IPS-15b (cell line): ENCODE data around the gene DNM1.
A peak's percentile ranks its signal among the peaks of the same experiment; 100 is the strongest.

Source experiments
- H3K27me3 ChIP-seq: one replicate; pipeline ENCODE4 v1.6.1; 2013; ENCODE audit warnings: low read length; ENCODE audit not compliant: control insufficient read depth, insufficient read depth
- H3K36me3 ChIP-seq: one replicate; pipeline ENCODE4 v1.6.1; 2013; ENCODE audit warnings: low read length; ENCODE audit not compliant: control insufficient read depth, insufficient read depth
- H3K4me1 ChIP-seq: one replicate; pipeline ENCODE4 v1.6.1; 2013; ENCODE audit warnings: mild to moderate bottlenecking, low read length; ENCODE audit not compliant: control insufficient read depth, insufficient read depth
- H3K4me3 ChIP-seq: one replicate; pipeline ENCODE4 v1.5.1; 2013; ENCODE audit warnings: low read depth, low read length
- H3K9ac ChIP-seq: one replicate; pipeline ENCODE4 v1.6.1; 2013; ENCODE audit warnings: low read depth, mild to moderate bottlenecking, low read length
- H3K9me3 ChIP-seq: one replicate; pipeline ENCODE4 v1.6.1; 2013; ENCODE audit warnings: mild to moderate bottlenecking, low read length; ENCODE audit not compliant: control insufficient read depth, insufficient read depth

Gene DNM1

GRCh38 chr9:128203024-128203706 is at the start of gene DNM1:
DNM1 (plus strand) TSS chr9:128203379; CDS start chr9:128203471, 92 bp downstream.
- Histone ChIP-seq H3K4me3 (peak within 1 kb of the TSS; percentile 77), H3K36me3 (no peaks in the 10 kb centered on the region), H3K27me3 (no peaks in the 10 kb centered on the region), H3K4me1 (peaks cover 12% of the 10 kb centered on the region), H3K9me3 (no peaks in the 10 kb centered on the region), H3K9ac (no peak within 1 kb of the TSS)

- no peak overlapping the region for H3K4me3 ChIP-seq
- H3K27me3 ChIP-seq: no peaks in the 10 kb centered on the region
- H3K9ac ChIP-seq: no peak overlapping the region
- H3K9me3 ChIP-seq: no peaks in the 10 kb centered on the region
- no peaks in the 10 kb centered on the region for H3K36me3 ChIP-seq
- H3K4me1 ChIP-seq: peaks cover 2% of the 10 kb centered on the region
These were observed 49.1 kb upstream of the DNM1 start for GRCh38 chr9:128153947-128154695.

GRCh38 chr9:128155736-128156500 is 47.3 kb upstream of the DNM1 start:
- no peak overlapping the region for H3K9ac ChIP-seq
- H3K36me3 ChIP-seq: peaks cover 3% of the 10 kb centered on the region
- no peaks in the 10 kb centered on the region for H3K27me3 ChIP-seq
- H3K4me1 ChIP-seq: peaks cover 3% of the 10 kb centered on the region
- H3K9me3 ChIP-seq: no peaks in the 10 kb centered on the region
- no peak overlapping the region for H3K4me3 ChIP-seq

- Histone ChIP-seq H3K4me1 (peaks cover 4% of the 10 kb centered on the region), H3K9me3 (no peaks in the 10 kb centered on the region), H3K27me3 (no peaks in the 10 kb centered on the region), H3K9ac (peak overlapping the region; percentile 79), H3K36me3 (peaks cover 12% of the 10 kb centered on the region), H3K4me3 (peak overlapping the region; percentile 63)
These were observed 43.7 kb upstream of the DNM1 start for GRCh38 chr9:128159522-128159783.

- Histone ChIP-seq H3K36me3 (peaks cover 12% of the 10 kb centered on the region), H3K27me3 (no peaks in the 10 kb centered on the region), H3K9ac (peak within 1 kb of the TSS; percentile 79), H3K4me1 (peaks cover 4% of the 10 kb centered on the region), H3K9me3 (no peaks in the 10 kb centered on the region), H3K4me3 (peak within 1 kb of the TSS; percentile 90)
These were observed 43.2 kb upstream of the DNM1 start, which contains the start of gene BBLN for GRCh38 chr9:128159784-128160602. BBLN (plus strand) TSS chr9:128160265; CDS start chr9:128160408, 143 bp downstream.

GRCh38 chr9:128160603-128160987 is 42.6 kb upstream of the DNM1 start:
- Histone ChIP-seq H3K9ac (peak overlapping the region; percentile 65), H3K36me3 (peaks cover 12% of the 10 kb centered on the region), H3K4me1 (peaks cover 4% of the 10 kb centered on the region), H3K9me3 (no peaks in the 10 kb centered on the region), H3K4me3 (peak overlapping the region; percentile 90), H3K27me3 (no peaks in the 10 kb centered on the region)

GRCh38 chr9:128161215-128161902 is 41.8 kb upstream of the DNM1 start:
- Histone ChIP-seq H3K4me3 (peak overlapping the region; percentile 90), H3K27me3 (no peaks in the 10 kb centered on the region), H3K36me3 (peaks cover 15% of the 10 kb centered on the region), H3K4me1 (peaks cover 4% of the 10 kb centered on the region), H3K9ac (peak overlapping the region; percentile 65), H3K9me3 (no peaks in the 10 kb centered on the region)

- Histone ChIP-seq H3K4me3 (no peak overlapping the region), H3K9ac (no peak overlapping the region), H3K4me1 (peaks cover 4% of the 10 kb centered on the region), H3K36me3 (peaks cover 20% of the 10 kb centered on the region), H3K27me3 (no peaks in the 10 kb centered on the region), H3K9me3 (no peaks in the 10 kb centered on the region)
These were observed 40.8 kb upstream of the DNM1 start for GRCh38 chr9:128162215-128163026.

- no peaks in the 10 kb centered on the region for H3K9me3 ChIP-seq
- no peak overlapping the region for H3K4me3 ChIP-seq
- H3K4me1 ChIP-seq: peaks cover 4% of the 10 kb centered on the region
- H3K9ac ChIP-seq: no peak overlapping the region
- no peaks in the 10 kb centered on the region for H3K27me3 ChIP-seq
- peaks cover 22% of the 10 kb centered on the region for H3K36me3 ChIP-seq
These were observed 40.1 kb upstream of the DNM1 start for GRCh38 chr9:128163027-128163515.

GRCh38 chr9:128163523-128164306 is 39.5 kb upstream of the DNM1 start:
- peaks cover 22% of the 10 kb centered on the region for H3K36me3 ChIP-seq

More at GRCh38 chr9:128163523-128164306, 39.5 kb upstream of the DNM1 start:
- no peaks in the 10 kb centered on the region for H3K9me3 ChIP-seq
- H3K9ac ChIP-seq: no peak overlapping the region
- H3K4me3 ChIP-seq: no peak overlapping the region
- H3K4me1 ChIP-seq: peaks cover 4% of the 10 kb centered on the region
- no peaks in the 10 kb centered on the region for H3K27me3 ChIP-seq
